Left ventricle myocardium inferior (tissue), 1 donor: ENCODE results near the gene PER2. TPM values are rescaled to one million over a fixed set of nuclear protein-coding genes. Genes with fewer than 3 reads are reported as not detected.

Source experiments
- DNase-seq: peaks from one replicate; pipeline ENCODE4 v3.0.0-alpha.2; 2020
- H3K27ac ChIP-seq: fragments of 200-600 bp; replicated peaks from 2 replicates; pipeline ENCODE4 v1.8.0; 2021
- H3K27me3 ChIP-seq: fragments of 200-600 bp; 2 replicates; pipeline ENCODE4 v1.8.0; 2021; ENCODE audit warnings: low read depth
- H3K36me3 ChIP-seq: fragments of 200-600 bp; 2 replicates; pipeline ENCODE4 v1.8.0; 2021
- H3K4me1 ChIP-seq: fragments of 200-600 bp; 2 replicates; pipeline ENCODE4 v1.8.0; 2021
- H3K4me3 ChIP-seq: fragments of 200-600 bp; 2 replicates; pipeline ENCODE4 v1.8.0; 2021; ENCODE audit warnings: mild to moderate bottlenecking, moderate library complexity
- H3K9me3 ChIP-seq: fragments of 200-600 bp; replicated peaks from 2 replicates; pipeline ENCODE4 v1.8.0; 2021
- CTCF ChIP-seq: fragments of 200-600 bp; IDR thresholded peaks from 2 replicates; pipeline ENCODE4 v1.8.0; 2021; ENCODE audit warnings: antibody characterized with exemption, mild to moderate bottlenecking, borderline replicate concordance
- intact Hi-C: fragments of 100-400 bp; cut with micrococcal nuclease; formaldehyde crosslinking; loops from one replicate; pipeline ENCODE4 v1.11.0; 2022
- total RNA-seq: library from RNA; stranded (reverse); fragmentation: NEBNext Ultra II Directional; extraction: Animal tissue kit (Norgen Biotek cat#: 25700); gene quantifications from one replicate; pipeline ENCODE4 v1.2.1, GENCODE V29; 2021
- donor health status: DM: no; HTN: yes; CAD: no; lungs with severe emphysema.

The PER2 gene
- total RNA-seq, 1 donor from 2014 or later, result 3.4 TPM

- DNase-seq, result peak; percentile 90
- intact Hi-C loops, result no loop called here
- peaks cover 2% of the 10 kb centered on the region for H3K36me3 ChIP-seq
- H3K27me3 ChIP-seq, result peaks cover 29% of the 10 kb centered on the region
- H3K27ac ChIP-seq, result peak within 1 kb of the TSS; percentile 64
- no peak for TF ChIP-seq CTCF
- no peaks in the 10 kb centered on the region for H3K9me3 ChIP-seq
- peaks cover 40% of the 10 kb centered on the region for H3K4me1 ChIP-seq
- peak within 1 kb of the TSS; percentile 77 for H3K4me3 ChIP-seq
Observed at GRCh38 chr2:238239863-238240756, 48.3 kb downstream of the PER2 start, which contains the start of gene HES6. TSS of gene HES6 (minus strand) at chr2:238240038. CDS start at chr2:238239905, 133 bp downstream.

GRCh38 chr2:238239543-238239862 is 48.9 kb downstream of the PER2 start:
- intact Hi-C loops, result no loop called here

GRCh38 chr2:238238766-238239542 is 49.5 kb downstream of the PER2 start:
- peaks cover 29% of the 10 kb centered on the region for H3K27me3 ChIP-seq
- TF ChIP-seq CTCF, result no peak
- intact Hi-C loops, result no loop called here
- no peak overlapping the region for H3K27ac ChIP-seq
- no peak for DNase-seq
- H3K9me3 ChIP-seq, result no peaks in the 10 kb centered on the region
- peaks cover 44% of the 10 kb centered on the region for H3K4me1 ChIP-seq
- peak overlapping the region; percentile 77 for H3K4me3 ChIP-seq
- no peaks in the 10 kb centered on the region for H3K36me3 ChIP-seq

More at GRCh38 chr2:238239543-238239862, 48.9 kb downstream of the PER2 start:
- Histone ChIP-seq H3K36me3 (no peaks in the 10 kb centered on the region), H3K9me3 (no peaks in the 10 kb centered on the region), H3K27ac (peak overlapping the region; percentile 64), H3K4me1 (peaks cover 42% of the 10 kb centered on the region), H3K4me3 (peak overlapping the region; percentile 77), H3K27me3 (peaks cover 29% of the 10 kb centered on the region)
- no peak for TF ChIP-seq CTCF
- no peak for DNase-seq

GRCh38 chr2:238238311-238238765 is 50.1 kb downstream of the PER2 start:
- Histone ChIP-seq H3K9me3 (no peaks in the 10 kb centered on the region), H3K27me3 (peaks cover 29% of the 10 kb centered on the region), H3K4me3 (no peak overlapping the region), H3K4me1 (peaks cover 42% of the 10 kb centered on the region), H3K36me3 (no peaks in the 10 kb centered on the region), H3K27ac (no peak overlapping the region)
- DNase-seq, result no peak
- intact Hi-C loops, result no loop called here
- TF ChIP-seq CTCF, result no peak

GRCh38 chr2:238237431-238238135 is 50.8 kb downstream of the PER2 start:
- Histone ChIP-seq H3K4me1 (peaks cover 35% of the 10 kb centered on the region), H3K9me3 (no peaks in the 10 kb centered on the region), H3K36me3 (no peaks in the 10 kb centered on the region), H3K27me3 (peaks cover 29% of the 10 kb centered on the region), H3K4me3 (no peak overlapping the region), H3K27ac (no peak overlapping the region)
- no peak for TF ChIP-seq CTCF
- DNase-seq, result no peak
- intact Hi-C loops, result no loop called here
